SHP77 treated with DMSO at 0.1 percent for 48 hours (cell line): ENCODE data around the gene LRTM2.

Experiments used
- DNase-seq: peaks from one replicate; lab custom pipeline; 2025; lab: John Stamatoyannopoulos, UW

LRTM2 gene

GRCh38 chr12:1864456-1864855, 44.1 kb downstream of the LRTM2 start:
- no peak for DNase-seq

- no peak for DNase-seq
Measured at GRCh38 chr12:1864867-1865266, 44.5 kb downstream of the LRTM2 start.

GRCh38 chr12:1865284-1865866, 45.0 kb downstream of the LRTM2 start:
- DNase-seq = no peak

DNA sequence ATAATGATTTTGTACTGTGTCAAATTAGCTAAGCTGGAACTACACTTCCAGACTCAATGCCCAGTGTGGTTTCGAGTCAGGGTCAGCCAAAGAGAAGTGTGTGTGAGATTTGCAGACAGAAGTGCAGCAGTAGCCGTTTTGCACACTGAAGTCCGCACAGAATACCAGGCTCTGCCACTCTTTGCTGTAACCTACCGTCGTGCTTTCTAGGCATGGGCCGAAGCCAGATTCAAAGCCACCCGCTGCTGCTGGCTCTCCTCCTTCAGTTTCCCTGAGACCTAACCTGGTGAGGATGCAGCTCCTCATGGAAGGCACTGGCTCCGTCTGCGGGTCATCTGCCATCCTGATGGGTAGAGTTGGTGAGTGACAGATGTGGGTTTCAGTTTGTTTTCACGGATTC, 48.8 kb downstream of the LRTM2 start:
- no peak for DNase-seq

GRCh38 chr12:1870086-1870485, 49.7 kb downstream of the LRTM2 start:
- DNase-seq = no peak

DNA sequence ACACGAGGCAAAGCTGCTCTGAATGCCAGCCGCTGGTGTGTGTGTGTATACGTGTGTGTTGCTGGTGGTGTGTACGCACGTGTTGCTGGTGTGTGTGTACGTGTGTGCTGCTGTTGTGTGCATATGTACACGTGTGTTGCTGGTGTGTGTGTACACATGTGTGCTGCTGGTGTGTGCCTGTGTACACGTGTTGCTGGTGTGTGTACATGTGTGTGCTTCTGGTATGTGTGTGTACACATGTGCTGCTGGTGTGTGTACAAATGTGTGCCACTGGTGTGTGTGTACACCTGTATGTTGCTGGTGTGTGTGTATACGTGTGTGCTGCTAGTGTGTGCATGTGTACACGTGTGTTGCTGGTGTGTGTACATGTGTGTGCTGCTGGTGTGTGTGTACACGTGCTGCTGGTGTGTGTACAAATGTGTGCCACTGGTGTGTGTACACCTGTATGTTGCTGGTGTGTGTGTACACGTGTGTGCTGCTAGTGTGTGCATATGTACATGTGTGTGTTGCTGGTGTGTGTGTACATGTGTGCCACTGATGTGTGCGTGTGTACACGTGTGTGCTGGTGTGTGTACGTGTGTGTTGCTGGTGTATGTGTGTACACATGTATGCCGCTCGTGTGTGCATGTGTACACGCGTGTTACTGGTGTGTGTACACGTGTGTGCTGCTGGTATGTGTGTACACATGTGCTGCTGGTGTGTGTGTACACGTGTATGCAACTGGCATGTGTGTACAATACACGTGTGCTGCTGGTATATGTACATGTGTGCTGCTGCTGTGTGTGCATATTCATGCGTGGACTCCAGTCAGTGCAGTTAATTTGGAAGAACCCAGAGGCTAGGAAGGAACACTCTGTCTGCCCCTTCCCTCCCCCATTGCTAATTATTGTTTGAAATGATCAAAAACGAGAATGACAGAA, 50.9 kb downstream of the LRTM2 start:
- no peak for DNase-seq

DNA sequence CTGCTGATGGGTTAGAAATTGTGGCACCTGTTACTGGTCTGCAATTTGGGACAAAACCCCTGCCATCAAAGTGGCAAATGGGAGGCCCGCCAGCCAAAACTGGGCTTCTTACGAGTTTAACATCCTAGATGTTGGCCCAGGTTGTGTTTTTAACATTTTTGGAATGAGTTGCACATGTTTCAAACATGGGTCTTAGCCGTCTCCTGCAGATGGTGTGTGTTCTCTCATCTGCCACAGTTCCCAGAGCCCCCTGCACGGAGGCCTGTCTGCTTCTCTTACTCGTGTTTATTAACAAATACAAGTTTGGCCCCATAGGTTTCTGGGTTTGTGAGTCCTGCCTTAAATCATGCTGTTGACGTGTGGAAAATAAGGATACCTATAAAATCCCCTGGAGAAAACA, 51.6 kb downstream of the LRTM2 start:
- DNase-seq = no peak

DNA sequence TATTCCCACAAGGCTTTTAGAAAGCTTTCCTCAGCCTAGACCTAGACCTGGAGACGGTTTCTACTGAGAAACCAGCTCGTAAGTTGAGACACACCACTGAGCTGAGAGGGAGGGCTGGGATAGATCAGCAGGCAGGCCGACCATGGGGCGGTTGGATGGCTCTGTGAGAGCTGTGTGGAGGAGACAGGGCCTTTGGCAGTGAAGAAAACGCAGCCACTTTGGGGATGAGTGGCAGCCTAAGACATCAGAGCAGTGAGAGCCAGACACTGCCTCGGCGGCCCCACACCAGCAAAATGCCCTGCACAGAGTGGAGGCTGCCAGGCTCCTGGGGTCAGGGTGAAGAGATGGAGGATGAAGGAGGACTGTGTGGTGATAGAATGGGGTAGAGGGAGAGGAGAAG, 52.1 kb downstream of the LRTM2 start:
- DNase-seq = no peak

GRCh38 chr12:1873531-1874510, 53.5 kb downstream of the LRTM2 start:
- no peak for DNase-seq

DNA sequence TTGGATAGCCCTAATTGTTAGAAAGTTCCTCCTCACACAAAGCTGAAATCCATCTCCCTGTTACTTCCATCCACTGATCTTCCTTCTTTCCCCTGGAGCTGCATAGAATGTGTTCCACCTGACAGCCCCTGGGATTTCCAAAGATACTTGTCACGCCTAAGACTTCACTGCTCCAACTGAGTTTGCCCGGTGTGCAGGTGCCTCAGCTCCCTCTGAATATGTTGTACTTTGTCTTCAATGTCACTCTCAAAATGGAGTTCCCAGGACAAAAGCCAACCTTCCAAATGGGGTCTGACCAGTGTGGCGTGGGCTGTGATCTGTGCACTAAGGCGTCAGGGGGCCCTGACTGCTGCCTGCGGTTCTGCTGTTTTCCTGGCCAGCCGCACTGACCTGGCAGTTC, 55.2 kb downstream of the LRTM2 start:
- DNase-seq = no peak

GRCh38 chr12:1876086-1876485, 55.7 kb downstream of the LRTM2 start:
- no peak for DNase-seq

DNA sequence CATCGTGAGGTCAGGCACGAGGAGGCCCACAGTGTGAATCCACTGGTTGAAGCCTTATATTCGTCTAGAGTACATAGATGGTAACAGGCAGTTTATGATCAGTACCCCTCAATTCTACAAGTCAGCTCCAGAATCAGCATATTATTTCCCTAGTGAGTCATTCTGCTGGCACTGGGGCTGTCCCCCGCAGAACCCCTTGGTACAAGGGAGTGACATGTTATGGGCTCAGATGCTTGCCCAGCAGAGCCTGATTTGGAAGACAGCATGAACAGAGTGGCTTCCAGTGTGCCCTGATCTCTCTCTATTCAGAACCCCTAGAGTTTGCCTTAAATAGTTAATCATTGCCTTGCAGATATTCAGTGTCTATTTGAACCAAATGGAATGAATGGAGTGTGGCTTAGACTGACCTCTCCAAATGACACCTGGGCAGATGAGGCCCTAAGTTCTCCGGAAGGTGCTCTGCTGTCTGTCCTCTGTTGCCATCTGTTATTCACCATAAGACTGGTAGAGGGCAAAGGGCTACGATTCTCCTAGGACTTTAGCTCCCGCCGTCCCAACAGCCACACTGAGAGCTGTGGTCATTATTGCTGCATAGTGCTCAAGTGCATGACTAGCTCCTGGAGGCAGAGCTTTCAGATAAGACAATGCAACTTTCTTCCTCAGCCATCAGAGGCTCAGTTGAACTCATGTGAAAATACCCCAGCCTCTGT, 57.0 kb downstream of the LRTM2 start:
- no peak for DNase-seq

DNA sequence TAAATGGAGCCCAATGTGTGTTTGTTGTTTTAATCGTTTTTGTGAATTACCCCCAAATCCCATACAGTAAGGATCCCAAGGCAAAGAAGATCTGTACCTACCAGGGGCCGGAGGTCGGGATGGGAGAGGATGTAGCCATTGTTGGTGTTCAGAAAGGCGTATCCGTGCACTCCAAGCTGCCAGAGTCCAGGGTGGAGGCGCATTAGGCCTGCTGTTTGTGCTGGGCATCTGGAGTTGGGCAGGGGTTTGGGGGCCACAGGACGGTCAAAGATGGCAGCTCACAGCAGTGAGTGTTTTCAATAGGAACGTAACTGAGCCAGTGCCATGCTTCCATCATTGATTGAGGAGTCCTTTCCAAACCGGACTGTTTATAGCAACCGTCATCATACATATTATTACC, 57.8 kb downstream of the LRTM2 start:
- no peak for DNase-seq

- DNase-seq = no peak
Measured at GRCh38 chr12:1878695-1879094, 58.3 kb downstream of the LRTM2 start.

DNA sequence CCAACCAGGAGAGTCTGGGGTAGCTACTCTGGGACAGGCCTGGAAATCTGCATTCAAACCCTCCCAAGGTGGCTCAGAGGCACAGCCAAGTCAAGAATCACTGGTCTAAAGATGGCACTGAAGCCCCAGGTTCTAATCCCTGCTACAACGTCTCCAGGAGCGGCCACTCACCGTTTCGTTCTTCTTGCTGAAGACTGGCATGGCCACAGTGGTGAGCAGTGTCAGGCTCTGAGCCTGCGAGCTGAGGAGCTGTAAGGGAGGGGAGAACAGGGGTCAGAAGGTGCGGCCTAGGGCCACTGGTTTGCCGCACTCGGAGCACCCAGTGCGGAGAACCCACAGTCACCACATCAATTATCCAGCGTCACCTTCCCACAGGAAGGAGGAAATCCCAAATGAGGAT, 59.3 kb downstream of the LRTM2 start:
- no peak for DNase-seq

DNA sequence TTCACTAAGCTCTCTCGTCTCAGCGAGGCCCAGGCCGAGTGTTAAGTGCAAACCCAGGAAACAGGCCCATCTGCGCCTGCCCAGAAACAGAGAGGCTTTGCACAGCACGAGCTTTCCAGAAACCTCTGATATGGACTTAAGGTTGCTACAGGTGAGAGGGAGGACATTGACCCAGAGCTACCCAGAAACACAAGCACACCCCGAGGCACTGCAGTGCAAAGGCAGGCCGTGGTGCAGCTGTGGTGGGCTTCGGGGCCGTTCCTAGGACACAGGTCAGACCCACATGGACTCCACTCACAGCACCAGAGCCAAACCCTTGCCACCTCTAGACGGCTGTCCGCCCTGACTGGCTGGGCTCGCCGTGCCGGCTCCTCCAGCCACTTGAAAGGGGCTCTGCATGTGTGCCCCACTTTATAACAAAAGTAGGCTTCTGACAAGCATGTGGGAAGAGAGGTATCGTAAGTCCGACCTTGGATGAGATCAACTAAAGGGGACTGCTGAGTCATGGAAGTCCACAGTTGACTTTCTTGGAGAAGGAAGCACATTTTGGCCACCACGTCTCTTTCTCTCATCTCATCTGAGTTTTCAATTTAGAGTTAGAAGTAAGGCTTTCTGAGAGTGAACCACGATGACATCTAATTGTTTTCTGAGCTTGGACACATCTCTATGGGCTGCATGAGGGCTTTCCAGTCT, 59.9 kb downstream of the LRTM2 start:
- DNase-seq = no peak

DNA sequence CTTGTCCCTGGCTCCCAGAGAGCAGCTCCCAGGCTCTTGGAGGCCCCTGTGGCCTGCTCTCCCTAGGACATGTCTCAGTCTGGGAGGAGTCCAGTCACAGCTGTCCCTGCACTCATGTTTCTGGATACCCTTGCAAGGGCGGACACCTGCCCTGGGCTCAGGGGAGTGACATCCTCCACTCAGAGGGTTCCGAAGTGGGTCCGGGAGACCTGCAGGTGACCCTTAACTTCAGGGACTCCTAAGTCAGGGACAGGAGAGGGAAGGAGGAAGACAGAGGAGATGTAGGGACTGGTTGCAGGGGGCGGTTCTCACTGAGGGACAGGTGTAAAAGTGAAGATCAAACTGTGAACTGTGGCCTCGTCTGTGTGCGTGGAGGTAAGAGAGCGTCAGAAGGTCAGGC, 60.5 kb downstream of the LRTM2 start:
- DNase-seq = no peak

- DNase-seq = no peak
Measured at GRCh38 chr12:1881301-1881700, 60.9 kb downstream of the LRTM2 start.

- DNase-seq = no peak
Measured at GRCh38 chr12:1881936-1882335, 61.6 kb downstream of the LRTM2 start.

DNA sequence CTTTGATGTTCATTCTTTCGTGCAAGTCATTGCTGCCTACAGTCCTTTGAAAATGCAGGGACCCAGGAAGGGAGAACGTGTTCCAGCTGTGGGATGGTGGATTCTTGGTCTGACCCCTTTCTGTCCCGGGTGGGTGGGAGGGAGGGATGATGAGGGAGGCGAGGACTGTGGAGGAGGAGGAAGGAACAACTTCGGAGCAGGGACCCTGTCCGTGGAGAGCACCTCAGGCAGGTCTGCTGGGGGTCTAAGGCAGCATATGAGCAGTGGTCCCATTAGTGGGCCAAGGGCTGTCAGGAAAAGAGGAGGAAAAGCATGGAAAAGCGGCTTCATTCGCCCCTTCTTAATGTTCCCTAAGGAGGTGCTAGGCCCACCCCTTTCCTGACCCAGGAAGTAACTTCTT, 62.0 kb downstream of the LRTM2 start:
- no peak for DNase-seq

DNA sequence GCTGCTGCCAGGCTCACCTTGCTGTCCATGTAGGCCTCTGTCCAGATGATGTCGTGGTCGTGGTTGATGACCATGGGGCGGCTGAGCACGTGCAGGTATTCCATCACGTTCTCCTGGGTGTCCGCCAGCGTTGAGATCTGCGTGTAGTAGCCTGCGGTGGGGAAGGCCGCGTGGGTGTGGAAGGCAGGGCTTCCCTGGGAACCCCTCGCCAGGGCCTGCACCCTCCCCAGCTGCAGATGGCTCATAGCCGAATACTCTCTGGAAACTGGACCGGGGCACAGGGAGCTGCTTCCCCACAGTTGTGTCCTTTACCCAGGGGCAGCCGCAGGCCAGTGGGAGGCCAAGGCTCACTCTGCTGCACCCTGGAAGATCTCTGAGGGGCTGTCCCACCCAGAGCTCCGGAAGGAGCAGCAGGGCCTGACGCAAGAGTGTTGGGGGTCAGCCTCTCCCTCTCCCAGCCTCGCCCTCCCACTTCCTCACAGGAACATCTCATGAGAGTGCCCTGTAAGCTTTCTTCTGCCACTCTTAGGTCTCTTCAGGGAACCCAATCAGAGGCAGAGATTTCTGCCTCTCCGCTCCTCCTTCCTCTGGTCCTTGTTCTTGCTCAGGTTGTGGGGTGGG, 62.6 kb downstream of the LRTM2 start:
- DNase-seq = no peak
